Activated CD4-positive, alpha-beta T cell treated with anti-CD3 and anti-CD28 coated beads for 36 hours (primary cell): ENCODE results near the gene SLC49A3. TPM values are rescaled to one million over a fixed set of nuclear protein-coding genes. Genes with fewer than 3 reads are reported as not detected.

Source experiments
- ATAC-seq: fragments of 200-7000 bp; cut with Tn5 transposase; one replicate; pipeline ENCODE4 v1.10.0; 2021; ENCODE audit warnings: mild to moderate bottlenecking, moderate library complexity
- CTCF ChIA-PET: fragments of 350-600 bp; sonication (Branson Sonifier 250); formaldehyde crosslinking; loops from one replicate; lab custom pipeline; 2021; ENCODE audit warnings: antibody characterized with exemption; lab: Charles Lee
- POLR2A ChIA-PET: fragments of 350-600 bp; sonication (Branson Sonifier 250); formaldehyde crosslinking; loops from one replicate; lab custom pipeline; 2021; ENCODE audit warnings: antibody characterized with exemption, inconsistent platforms; lab: Charles Lee
- DNase-seq: peaks from one replicate; pipeline ENCODE4 v3.0.0-alpha.2; 2020
- H3K27ac Mint-ChIP-seq: one replicate; pipeline ENCODE4 v1.8.0; 2021; ENCODE audit warnings: mixed read lengths
- H3K27me3 Mint-ChIP-seq: one replicate; pipeline ENCODE4 v1.8.0; 2021; ENCODE audit warnings: mixed read lengths
- H3K36me3 Mint-ChIP-seq: one replicate; pipeline ENCODE4 v1.8.0; 2021; ENCODE audit warnings: low read depth, mixed read lengths
- H3K4me1 Mint-ChIP-seq: one replicate; pipeline ENCODE4 v1.8.0; 2021; ENCODE audit warnings: mixed read lengths
- H3K4me3 Mint-ChIP-seq: one replicate; pipeline ENCODE4 v1.8.0; 2021; ENCODE audit warnings: mild to moderate bottlenecking, moderate library complexity, mixed read lengths
- H3K9me3 Mint-ChIP-seq: one replicate; pipeline ENCODE4 v1.8.0; 2021; ENCODE audit warnings: low read depth, mixed read lengths
- intact Hi-C, 2 experiments: fragments of 100-400 bp; cut with DNase I in 1 of 2; cut with micrococcal nuclease in 1 of 2; formaldehyde crosslinking; loops; one replicate each; pipeline versions ENCODE4 v1.14.2 to v1.15.1; 2022 to 2024; cut with DNase I, micrococcal nuclease
- total RNA-seq, 2 experiments: library from RNA; stranded (reverse); gene quantifications; one replicate each; pipeline ENCODE4 v1.2.3, GENCODE V29; 2021

SLC49A3 gene
- total RNA-seq, 2 experiments from 2014 or later: 0.09 to 0.39 TPM

GRCh38 chr4:683247-683897, 5.6 kb downstream of the SLC49A3 start:
- H3K36me3 Mint-ChIP-seq: no peaks in the 10 kb centered on the region
- peaks cover 5% of the 10 kb centered on the region for H3K27me3 Mint-ChIP-seq
- DNase-seq (peak; percentile 13), ATAC-seq (peak; percentile 13)
- H3K4me3 Mint-ChIP-seq: no peak overlapping the region
- H3K27ac Mint-ChIP-seq: no peak overlapping the region
- POLR2A ChIA-PET: no interaction called here
- no peaks in the 10 kb centered on the region for H3K9me3 Mint-ChIP-seq
- CTCF ChIA-PET: interaction anchor here (0.5 to 1.4 kb wide), 2 partner anchors 15 to 141 kb away, joined by 3 to 6 read pairs; no protein-coding TSS in a partner anchor
- intact Hi-C loops: loop anchor here in 1 of 2 experiments (5.0 kb wide), 1 partner anchor 604 kb away; the partner anchor contains the start of gene MAEA
- peaks cover 4% of the 10 kb centered on the region for H3K4me1 Mint-ChIP-seq

GRCh38 chr4:682490-683172, 6.3 kb downstream of the SLC49A3 start:
- Mint-ChIP-seq H3K4me1 (peaks cover 4% of the 10 kb centered on the region), H3K9me3 (no peaks in the 10 kb centered on the region), H3K36me3 (no peaks in the 10 kb centered on the region), H3K27ac (no peak overlapping the region), H3K4me3 (no peak overlapping the region), H3K27me3 (peaks cover under 1% of the 10 kb centered on the region)
- ChIA-PET CTCF (no interaction called here), POLR2A (no interaction called here)
- DNase-seq: peak; percentile 7
- intact Hi-C loops: loop anchor here in 1 of 2 experiments (5.0 kb wide), 1 partner anchor 605 kb away; the partner anchor contains the start of gene MAEA
- ATAC-seq: no peak

GRCh38 chr4:681736-682451, 7.1 kb downstream of the SLC49A3 start:
- H3K4me3 Mint-ChIP-seq: no peak overlapping the region
- ATAC-seq: peak; percentile 6
- DNase-seq: peak; percentile 54
- H3K27ac Mint-ChIP-seq: no peak overlapping the region
- intact Hi-C loops: loop anchor here in 1 of 2 experiments (1.0 to 5.0 kb wide), 2 partner anchors 23 to 605 kb away; partner anchors contain the start of genes MAEA and PCGF3
- no peaks in the 10 kb centered on the region for H3K36me3 Mint-ChIP-seq
- peaks cover 4% of the 10 kb centered on the region for H3K4me1 Mint-ChIP-seq
- no peaks in the 10 kb centered on the region for H3K9me3 Mint-ChIP-seq
- ChIA-PET POLR2A (no interaction called here), CTCF (no interaction called here)
- H3K27me3 Mint-ChIP-seq: no peaks in the 10 kb centered on the region

- CTCF ChIA-PET: interaction anchor here (0.7 kb wide), 1 partner anchor 103 kb away, joined by 3 read pairs; no protein-coding TSS in a partner anchor
- POLR2A ChIA-PET: no interaction called here
- Mint-ChIP-seq H3K27ac (no peak overlapping the region), H3K27me3 (no peaks in the 10 kb centered on the region), H3K9me3 (no peaks in the 10 kb centered on the region), H3K36me3 (no peaks in the 10 kb centered on the region), H3K4me3 (peak overlapping the region; percentile 39), H3K4me1 (peaks cover 4% of the 10 kb centered on the region)
- intact Hi-C loops: loop anchor here in 1 of 2 experiments (1.0 to 5.0 kb wide), 2 partner anchors 24 to 606 kb away; partner anchors contain the start of genes MAEA and PCGF3
- peak; percentile 69 for DNase-seq
- peak; percentile 45 for ATAC-seq
These were observed 7.9 kb downstream of the SLC49A3 start for GRCh38 chr4:680928-681645.

GRCh38 chr4:680551-680927, 8.4 kb downstream of the SLC49A3 start:
- intact Hi-C loops: loop anchor here in 1 of 2 experiments (5.0 kb wide), 1 partner anchor 607 kb away; the partner anchor contains the start of gene MAEA
- H3K27me3 Mint-ChIP-seq: no peaks in the 10 kb centered on the region
- ATAC-seq (peak; percentile 9), DNase-seq (peak; percentile 48)
- no peak overlapping the region for H3K27ac Mint-ChIP-seq
- no peaks in the 10 kb centered on the region for H3K9me3 Mint-ChIP-seq
- CTCF ChIA-PET: interaction anchor here (0.7 kb wide), 1 partner anchor 103 kb away, joined by 3 read pairs; no protein-coding TSS in a partner anchor
- peak overlapping the region; percentile 39 for H3K4me3 Mint-ChIP-seq
- peaks cover 5% of the 10 kb centered on the region for H3K4me1 Mint-ChIP-seq
- no peaks in the 10 kb centered on the region for H3K36me3 Mint-ChIP-seq
- POLR2A ChIA-PET: interaction anchor here (0.6 kb wide), 1 partner anchor 95 kb away, joined by 3 read pairs; no protein-coding TSS in a partner anchor

- H3K36me3 Mint-ChIP-seq: no peaks in the 10 kb centered on the region
- no peaks in the 10 kb centered on the region for H3K27me3 Mint-ChIP-seq
- no peaks in the 10 kb centered on the region for H3K9me3 Mint-ChIP-seq
- DNase-seq (peak; percentile 3), ATAC-seq (no peak)
- no peak overlapping the region for H3K4me3 Mint-ChIP-seq
- CTCF ChIA-PET: no interaction called here
- POLR2A ChIA-PET: interaction anchor here (0.6 kb wide), 1 partner anchor 95 kb away, joined by 3 read pairs; no protein-coding TSS in a partner anchor
- H3K27ac Mint-ChIP-seq: no peak overlapping the region
- intact Hi-C loops: loop anchor here in 1 of 2 experiments (5.0 kb wide), 1 partner anchor 607 kb away; the partner anchor contains the start of gene MAEA
- peaks cover 8% of the 10 kb centered on the region for H3K4me1 Mint-ChIP-seq
These were observed 8.9 kb downstream of the SLC49A3 start for GRCh38 chr4:680091-680490.

DNA sequence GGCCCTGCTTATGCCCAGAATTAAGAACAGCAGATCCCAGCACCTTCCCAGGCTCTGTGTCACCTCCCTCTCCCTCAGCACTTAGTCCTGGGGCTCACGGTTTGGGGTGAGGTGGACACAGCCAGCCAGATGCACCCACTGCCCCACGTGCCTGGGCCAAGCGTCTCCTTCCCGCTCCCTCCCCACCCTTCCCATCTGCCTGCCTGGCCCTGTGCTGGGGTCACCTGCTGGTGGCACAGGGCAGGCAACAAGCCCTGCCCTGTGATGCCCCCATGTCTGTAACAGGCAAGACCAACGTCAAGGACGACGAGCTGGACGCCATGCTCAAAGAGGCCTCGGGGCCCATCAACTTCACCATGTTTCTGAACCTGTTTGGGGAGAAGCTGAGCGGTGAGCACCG, 9.3 kb downstream of the SLC49A3 start:
- H3K9me3 Mint-ChIP-seq: no peaks in the 10 kb centered on the region
- H3K27ac Mint-ChIP-seq: no peak overlapping the region
- H3K4me1 Mint-ChIP-seq: peaks cover 8% of the 10 kb centered on the region
- ChIA-PET CTCF (interaction anchor here (1.2 kb wide), 1 partner anchor 63 kb away, joined by 3 read pairs; no protein-coding TSS in a partner anchor), POLR2A (no interaction called here)
- intact Hi-C loops: loop anchor here (5.0 to 10.0 kb wide), 3 partner anchors 175 to 1195 kb away; partner anchors contain the start of genes MAEA (in 1 of the 2) and NSD2 (in 1 of the 2)
- no peaks in the 10 kb centered on the region for H3K36me3 Mint-ChIP-seq
- ATAC-seq (no peak), DNase-seq (peak; percentile 7)
- no peak overlapping the region for H3K4me3 Mint-ChIP-seq
- no peaks in the 10 kb centered on the region for H3K27me3 Mint-ChIP-seq

DNA sequence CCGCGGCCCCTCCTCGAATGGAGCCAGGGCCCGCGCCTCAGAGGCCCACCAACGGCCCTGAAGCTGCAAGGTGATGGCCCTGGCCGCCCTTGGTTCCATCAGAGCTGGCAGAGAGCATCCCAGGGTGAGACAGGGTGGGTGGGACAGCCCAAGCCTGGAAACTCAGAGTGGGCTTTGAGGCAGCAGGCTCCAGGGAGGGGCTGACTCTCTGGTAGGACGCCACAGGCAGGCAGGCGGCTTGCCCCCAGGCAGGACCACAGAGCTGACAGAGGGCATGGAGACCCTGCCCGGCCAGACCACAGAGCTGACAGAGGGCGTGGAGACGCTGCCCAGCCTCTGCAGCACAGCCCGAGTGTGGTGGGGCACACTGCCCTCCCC, 9.9 kb downstream of the SLC49A3 start:
- Mint-ChIP-seq H3K9me3 (no peaks in the 10 kb centered on the region), H3K4me1 (peaks cover 8% of the 10 kb centered on the region), H3K27me3 (no peaks in the 10 kb centered on the region), H3K36me3 (no peaks in the 10 kb centered on the region), H3K4me3 (no peak overlapping the region), H3K27ac (no peak overlapping the region)
- ATAC-seq (no peak), DNase-seq (peak; percentile 17)
- ChIA-PET CTCF (interaction anchor here (1.2 kb wide), 1 partner anchor 63 kb away, joined by 3 read pairs; no protein-coding TSS in a partner anchor), POLR2A (no interaction called here)
- intact Hi-C loops: loop anchor here (10.0 kb wide), 2 partner anchors 174 to 1196 kb away; partner anchors contain the start of gene NSD2 (in 1 of the 2)

DNA sequence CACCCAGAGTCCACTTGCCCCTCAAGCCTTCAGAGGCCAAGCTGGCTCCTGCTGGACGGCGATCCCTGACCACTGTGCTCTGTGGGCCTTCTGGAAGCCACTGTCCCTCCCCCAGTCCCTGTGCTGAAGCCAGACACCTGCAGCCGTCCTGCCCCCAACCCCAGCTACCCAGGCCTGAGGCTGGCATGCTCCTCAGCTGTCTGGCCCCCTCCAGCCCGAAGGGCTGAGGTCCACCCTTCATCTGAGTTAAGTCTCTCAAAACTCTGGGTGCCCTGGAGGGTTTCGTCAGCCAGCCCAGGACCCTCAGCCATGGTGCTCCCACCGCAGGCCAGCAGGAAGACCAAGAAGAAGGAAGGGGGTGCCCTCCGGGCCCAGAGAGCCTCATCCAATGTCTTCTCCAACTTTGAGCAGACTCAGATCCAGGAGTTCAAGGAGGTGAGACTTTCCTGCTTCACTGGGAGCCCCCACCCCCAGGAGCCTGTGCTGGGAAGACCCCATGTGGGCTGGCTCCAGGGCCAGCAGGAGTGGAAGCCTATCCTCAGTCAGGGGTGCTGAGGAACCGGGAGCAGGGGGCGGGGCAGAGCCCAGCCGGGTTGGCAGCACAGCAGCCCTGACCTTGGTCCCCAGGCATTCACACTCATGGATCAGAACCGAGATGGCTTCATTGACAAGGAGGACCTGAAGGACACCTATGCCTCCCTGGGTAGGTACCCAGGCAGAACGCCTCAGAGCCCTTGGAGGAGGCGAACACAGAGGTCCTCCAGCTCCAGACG, 10.4 kb downstream of the SLC49A3 start:
- Mint-ChIP-seq H3K36me3 (peaks cover under 1% of the 10 kb centered on the region), H3K9me3 (no peaks in the 10 kb centered on the region), H3K27me3 (no peaks in the 10 kb centered on the region), H3K27ac (no peak overlapping the region), H3K4me1 (peaks cover 8% of the 10 kb centered on the region), H3K4me3 (no peak overlapping the region)
- ChIA-PET POLR2A (no interaction called here), CTCF (interaction anchor here (1.2 kb wide), 1 partner anchor 64 kb away, joined by 3 read pairs; no protein-coding TSS in a partner anchor)
- DNase-seq: no peak
- no peak for ATAC-seq
- intact Hi-C loops: loop anchor here (10.0 kb wide), 2 partner anchors 174 to 1196 kb away; partner anchors contain the start of gene NSD2 (in 1 of the 2)
